HepG2 (cell line): Measurements from ENCODE around the gene SCGB1C2. TPM values are rescaled to one million over a fixed set of nuclear protein-coding genes. Genes with fewer than 3 reads are reported as not detected.

Experiments
- CBX2 ChIP-seq, 2 experiments: fragments of 200-600 bp in 1 of 2; sonication (generic); formaldehyde crosslinking in 1 of 2; IDR thresholded peaks; 2 replicates each; pipeline versions ENCODE4 v1.7.0 to v1.8.1; 2018 to 2022; ENCODE audit warnings: low read depth in 2 of 2, low read length in 1 of 2, mild to moderate bottlenecking in 1 of 2, missing genetic modification reagents in 1 of 2
- CHD2 ChIP-seq: IDR thresholded peaks from 2 replicates; pipeline ENCODE4 v1.6.1; 2011; ENCODE audit warnings: low read depth, low read length, improper control_type of control experiment
- DNMT3B ChIP-seq: conservative IDR thresholded peaks from 2 replicates; pipeline ENCODE4 v1.6.1; 2016; ENCODE audit warnings: missing biosample characterization, control low read depth
- FOXO1 ChIP-seq: sonication (generic); formaldehyde crosslinking; IDR thresholded peaks from 2 replicates; pipeline ENCODE4 v1.4.0; 2020; ENCODE audit warnings: missing genetic modification reagents
- GTF2F1 ChIP-seq: fragments of 150-350 bp; IDR thresholded peaks from 2 replicates; pipeline ENCODE4 v1.6.1; 2014; ENCODE audit warnings: low read length
- MED1 ChIP-seq: sonication (generic); formaldehyde crosslinking; IDR thresholded peaks from 2 replicates; pipeline ENCODE4 v1.4.0; 2020; ENCODE audit warnings: missing genetic modification reagents
- NR2F1 ChIP-seq, 2 experiments: fragments of 450-650 bp in 1 of 2; formaldehyde crosslinking in 1 of 2; IDR thresholded peaks; 2 replicates each; pipeline versions ENCODE4 v1.5.0 to v1.6.1; 2016 to 2020; ENCODE audit warnings: mild to moderate bottlenecking in 1 of 2, missing compliant biosample characterization in 1 of 2, missing genetic modification reagents in 1 of 2, moderate library complexity in 1 of 2
- NR2F2 ChIP-seq: IDR thresholded peaks from 2 replicates; pipeline ENCODE4 v1.6.1; 2012; ENCODE audit warnings: low read depth, inconsistent platforms, borderline replicate concordance
- NR3C1 ChIP-seq: sonication (generic); formaldehyde crosslinking; IDR thresholded peaks from 2 replicates; pipeline ENCODE4 v1.4.0; 2020; ENCODE audit warnings: missing genetic modification reagents
- PAXIP1 ChIP-seq: sonication (generic); formaldehyde crosslinking; conservative IDR thresholded peaks from 2 replicates; pipeline ENCODE4 v1.4.0; 2020; ENCODE audit warnings: mild to moderate bottlenecking, missing genetic modification reagents, moderate library complexity
- RARA ChIP-seq: IDR thresholded peaks from 2 replicates; pipeline ENCODE4 v1.6.1; 2016; ENCODE audit warnings: missing genetic modification reagents, missing compliant biosample characterization
- SPEN ChIP-seq: sonication (generic); formaldehyde crosslinking; IDR thresholded peaks from 2 replicates; pipeline ENCODE4 v1.5.1; 2020; ENCODE audit warnings: low read depth, mild to moderate bottlenecking, missing genetic modification reagents
- TAF1 ChIP-seq: sonication (generic); formaldehyde crosslinking; IDR thresholded peaks from 2 replicates; pipeline ENCODE4 v1.4.0; 2020; ENCODE audit warnings: missing genetic modification reagents
- ZFP90 ChIP-seq: sonication (generic); formaldehyde crosslinking; IDR thresholded peaks from 2 replicates; pipeline ENCODE4 v1.8.0; 2022; ENCODE audit warnings: missing genetic modification reagents, mild to moderate bottlenecking, inconsistent platforms, borderline replicate concordance
- ZFYVE20 ChIP-seq: sonication (generic); formaldehyde crosslinking; IDR thresholded peaks from 2 replicates; pipeline ENCODE4 v1.8.0; 2023; ENCODE audit warnings: low read depth, mild to moderate bottlenecking, moderate library complexity, missing genetic modification reagents, borderline replicate concordance
- ZNF230 ChIP-seq: sonication (generic); formaldehyde crosslinking; IDR thresholded peaks from 2 replicates; pipeline ENCODE4 v1.4.0; 2020; ENCODE audit warnings: mild to moderate bottlenecking, missing genetic modification reagents
- ZNF34 ChIP-seq: sonication (generic); formaldehyde crosslinking; IDR thresholded peaks from 2 replicates; pipeline ENCODE4 v1.4.0; 2020; ENCODE audit warnings: mild to moderate bottlenecking, missing genetic modification reagents, borderline replicate concordance
- ZNF556 ChIP-seq: sonication (generic); formaldehyde crosslinking; IDR thresholded peaks from 2 replicates; pipeline ENCODE4 v1.4.0; 2020; ENCODE audit warnings: mild to moderate bottlenecking, missing genetic modification reagents, borderline replicate concordance
- ZNF672 ChIP-seq: sonication (generic); formaldehyde crosslinking; IDR thresholded peaks from 2 replicates; pipeline ENCODE4 v1.8.1; 2022; ENCODE audit warnings: missing genetic modification reagents
- ZNF703 ChIP-seq: sonication (generic); formaldehyde crosslinking; IDR thresholded peaks from 2 replicates; pipeline ENCODE4 v1.5.1; 2020; ENCODE audit warnings: missing genetic modification reagents, mild to moderate bottlenecking, moderate library complexity, borderline replicate concordance
- ZNF746 ChIP-seq: sonication (generic); formaldehyde crosslinking; IDR thresholded peaks from 2 replicates; pipeline ENCODE4 v1.8.0; 2022; ENCODE audit warnings: mild to moderate bottlenecking, missing genetic modification reagents
- ZNF749 ChIP-seq: sonication (generic); formaldehyde crosslinking; IDR thresholded peaks from 2 replicates; pipeline ENCODE4 v1.8.0; 2022; ENCODE audit warnings: mild to moderate bottlenecking, missing genetic modification reagents, moderate library complexity, borderline replicate concordance
- polyA plus RNA-seq, 8 experiments: library from polyadenylated mRNA; depleted of rRNA in 3 of 8; stranded (reverse) in 7 of 8; unstranded in 1 of 8; fragments of >200 nt; fragmentation: Illumina TruSeq in 4 of 8; extraction: Trizol in 4 of 8; gene quantifications; 2 replicates each; pipeline versions ENCODE4 v1.2.1 to v1.2.3, GENCODE V29; 2011 to 2016; ENCODE audit warnings: low read depth in 4 of 8, missing spikeins in 1 of 8, mixed read lengths in 1 of 8; ENCODE audit not compliant: insufficient read depth in 1 of 8
- total RNA-seq, 5 experiments: library from RNA; depleted of rRNA; stranded (reverse); fragments of >200 nt; fragmentation: Illumina TruSeq; extraction: Trizol; gene quantifications; 2 replicates each; pipeline ENCODE4 v1.2.3, GENCODE V29; 2016; ENCODE audit warnings: low read depth in 1 of 5
- TF ChIP-seq, protein P1 (sequence below): sonication (generic); formaldehyde crosslinking; IDR thresholded peaks from 2 replicates; pipeline ENCODE4 v1.4.0; 2020; ENCODE audit warnings: missing genetic modification reagents
- TF ChIP-seq, protein P2 (sequence below): fragments of 450-650 bp; IDR thresholded peaks from 2 replicates; pipeline ENCODE4 v1.6.1; 2017

The SCGB1C2 gene
- total and polyA plus RNA-seq, 2 of the 13 experiments (the other 11 are each of a cell fraction or from before 2014, with no cell fraction given), result not detected

GRCh38 chr17:151004-151403 is 13.6 kb downstream of the SCGB1C2 start (continued):
- TF ChIP-seq NR2F1 (CRISPR knock-in tag; IDR thresholded peaks at IDR 0.05) (0 out of 4 replicates have a peak, but pooled peaks of 1 of the 2 experiments have one; percentile 27), CHD2 (no peak), NR2F2 (no peak), NR3C1 (CRISPR knock-in tag) (no peak), GTF2F1 (no peak), RARA (CRISPR knock-in tag) (peak; percentile 72), DNMT3B (no peak), ZNF34 (CRISPR knock-in tag) (no peak), ZNF230 (CRISPR knock-in tag) (no peak), ZNF556 (CRISPR knock-in tag) (no peak), SPEN (CRISPR knock-in tag) (no peak), ZNF672 (no peak), FOXO1 (0 out of 2 replicates have a peak, but pooled peaks have one; percentile 44), ZNF749 (CRISPR knock-in tag) (no peak), ZFYVE20 (CRISPR knock-in tag) (no peak), MED1 (CRISPR knock-in tag) (0 out of 2 replicates have a peak, but pooled peaks have one; percentile 34), PAXIP1 (CRISPR knock-in tag) (peak; percentile 70), TAF1 (CRISPR knock-in tag) (no peak), ZNF746 (CRISPR knock-in tag) (no peak), ZNF703 (no peak), ZFP90 (peak; percentile 70; the same call in 1 of the 2 replicates), CBX2 (IDR thresholded peaks at IDR 0.05; ENCODE audit: low read depth, low read length) (no peak), CBX2 (CRISPR knock-in tag; IDR thresholded peaks at IDR 0.05; ENCODE audit: low read depth) (no peak)
- TF ChIP-seq, protein P1, sequence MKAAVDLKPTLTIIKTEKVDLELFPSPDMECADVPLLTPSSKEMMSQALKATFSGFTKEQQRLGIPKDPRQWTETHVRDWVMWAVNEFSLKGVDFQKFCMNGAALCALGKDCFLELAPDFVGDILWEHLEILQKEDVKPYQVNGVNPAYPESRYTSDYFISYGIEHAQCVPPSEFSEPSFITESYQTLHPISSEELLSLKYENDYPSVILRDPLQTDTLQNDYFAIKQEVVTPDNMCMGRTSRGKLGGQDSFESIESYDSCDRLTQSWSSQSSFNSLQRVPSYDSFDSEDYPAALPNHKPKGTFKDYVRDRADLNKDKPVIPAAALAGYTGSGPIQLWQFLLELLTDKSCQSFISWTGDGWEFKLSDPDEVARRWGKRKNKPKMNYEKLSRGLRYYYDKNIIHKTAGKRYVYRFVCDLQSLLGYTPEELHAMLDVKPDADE (CRISPR knock-in tag), result no peak
- TF ChIP-seq, protein P2, sequence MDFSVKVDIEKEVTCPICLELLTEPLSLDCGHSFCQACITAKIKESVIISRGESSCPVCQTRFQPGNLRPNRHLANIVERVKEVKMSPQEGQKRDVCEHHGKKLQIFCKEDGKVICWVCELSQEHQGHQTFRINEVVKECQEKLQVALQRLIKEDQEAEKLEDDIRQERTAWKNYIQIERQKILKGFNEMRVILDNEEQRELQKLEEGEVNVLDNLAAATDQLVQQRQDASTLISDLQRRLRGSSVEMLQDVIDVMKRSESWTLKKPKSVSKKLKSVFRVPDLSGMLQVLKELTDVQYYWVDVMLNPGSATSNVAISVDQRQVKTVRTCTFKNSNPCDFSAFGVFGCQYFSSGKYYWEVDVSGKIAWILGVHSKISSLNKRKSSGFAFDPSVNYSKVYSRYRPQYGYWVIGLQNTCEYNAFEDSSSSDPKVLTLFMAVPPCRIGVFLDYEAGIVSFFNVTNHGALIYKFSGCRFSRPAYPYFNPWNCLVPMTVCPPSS, result no peak
- TF ChIP-seq, all 625 proteins: peak for 36
